Activated CD4-positive, alpha-beta T cell treated with anti-CD3 and anti-CD28 coated beads, Interleukin-2, amount 10 ng/mL, durations not matched to agents 7 days and 5 days (primary cell): Measurements from ENCODE around the gene SMIM28. TPM values are rescaled to one million over a fixed set of nuclear protein-coding genes. Genes with fewer than 3 reads are reported as not detected.

Source experiments
- CTCF ChIA-PET: fragments of 350-600 bp; sonication (Branson Sonifier 250); formaldehyde crosslinking; loops from one replicate; lab custom pipeline; 2021; ENCODE audit warnings: antibody characterized with exemption; lab: Charles Lee
- POLR2A ChIA-PET: fragments of 350-600 bp; sonication (Branson Sonifier 250); formaldehyde crosslinking; loops from one replicate; lab custom pipeline; 2021; ENCODE audit warnings: antibody characterized with exemption; lab: Charles Lee
- DNase-seq: peaks from one replicate; pipeline ENCODE4 v3.0.0-alpha.2; 2020
- H3K27ac Mint-ChIP-seq: one replicate; pipeline ENCODE4 v1.8.0; 2021; ENCODE audit warnings: mild to moderate bottlenecking, moderate library complexity, mixed read lengths
- H3K27me3 Mint-ChIP-seq: one replicate; pipeline ENCODE4 v1.8.0; 2021; ENCODE audit warnings: mixed read lengths
- H3K36me3 Mint-ChIP-seq: one replicate; pipeline ENCODE4 v1.8.0; 2021; ENCODE audit warnings: low read depth, mixed read lengths
- H3K4me1 Mint-ChIP-seq: one replicate; pipeline ENCODE4 v1.8.0; 2021; ENCODE audit warnings: mixed read lengths
- H3K4me3 Mint-ChIP-seq: one replicate; pipeline ENCODE4 v1.8.0; 2021; ENCODE audit warnings: mild to moderate bottlenecking, moderate library complexity, mixed read lengths
- H3K9me3 Mint-ChIP-seq: one replicate; pipeline ENCODE4 v1.8.0; 2021; ENCODE audit warnings: mixed read lengths
- total RNA-seq, 2 experiments: library from RNA; stranded (reverse); gene quantifications; one replicate each; pipeline ENCODE4 v1.2.3, GENCODE V29; 2021

SMIM28 gene
- not detected for total RNA-seq

DNA sequence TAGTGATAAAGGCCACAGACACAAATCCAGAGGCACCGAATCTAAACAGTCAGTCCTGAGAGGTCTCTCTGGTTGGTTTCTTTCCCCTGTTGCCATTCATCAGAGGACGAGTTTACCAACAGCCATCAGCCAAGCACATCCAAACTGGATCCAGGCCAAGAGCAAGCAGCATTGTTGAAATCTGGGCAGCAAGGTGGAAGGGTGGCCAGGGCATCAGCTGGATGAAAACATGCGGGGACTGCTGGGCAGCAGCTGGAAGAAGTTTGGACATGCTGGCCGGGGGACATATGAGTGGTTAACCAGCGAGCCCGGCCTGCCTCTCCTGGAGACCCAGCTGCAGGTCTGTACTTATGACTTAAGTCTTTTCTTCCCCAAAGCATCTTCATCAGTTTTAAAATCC lies at the start of gene SMIM28:
TSS of gene SMIM28 (plus strand) at position 62 of the 400 bp plus-strand sequence. CDS start at position 230, 168 bp downstream.
- Mint-ChIP-seq H3K27ac (no peak within 1 kb of the TSS), H3K36me3 (no peaks in the 10 kb centered on the region), H3K4me1 (no peaks in the 10 kb centered on the region), H3K4me3 (no peak within 1 kb of the TSS), H3K27me3 (peaks cover 7% of the 10 kb centered on the region), H3K9me3 (no peaks in the 10 kb centered on the region)
- ChIA-PET POLR2A (no interaction called here), CTCF (no interaction called here)
- DNase-seq = no peak

GRCh38 chr6:138328210-138328609 lies 49.5 kb upstream of the SMIM28 start:
- Mint-ChIP-seq H3K4me1 (no peaks in the 10 kb centered on the region), H3K27ac (no peak overlapping the region), H3K4me3 (no peak overlapping the region), H3K36me3 (no peaks in the 10 kb centered on the region), H3K9me3 (no peaks in the 10 kb centered on the region), H3K27me3 (peaks cover 12% of the 10 kb centered on the region)
- CTCF ChIA-PET = interaction anchor here (0.5 kb wide), 1 partner anchor 9 kb away, joined by 4 read pairs; no protein-coding TSS in a partner anchor
- POLR2A ChIA-PET = no interaction called here
- DNase-seq = no peak

DNA sequence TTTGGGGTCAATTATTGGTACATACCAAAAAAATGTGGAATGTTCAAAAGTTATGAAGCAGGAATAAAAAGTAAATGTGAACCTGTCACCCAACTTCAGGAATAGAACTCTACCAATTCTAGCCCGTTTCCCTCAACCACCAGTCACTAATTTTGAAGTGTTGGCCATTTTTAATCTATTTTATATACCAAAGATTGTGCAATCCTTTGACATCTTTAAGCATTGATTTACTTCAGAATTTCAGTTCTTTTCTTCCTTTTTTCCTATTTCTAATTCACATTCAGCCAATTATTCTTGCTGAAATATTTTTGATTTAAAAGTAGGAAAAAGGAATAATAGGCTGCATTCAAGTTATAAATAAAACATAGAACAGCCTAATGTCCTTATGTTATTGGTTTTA lies 46.9 kb upstream of the SMIM28 start:
- Mint-ChIP-seq H3K27ac (no peak overlapping the region), H3K27me3 (peaks cover 8% of the 10 kb centered on the region), H3K9me3 (no peaks in the 10 kb centered on the region), H3K4me3 (no peak overlapping the region), H3K4me1 (no peaks in the 10 kb centered on the region), H3K36me3 (no peaks in the 10 kb centered on the region)
- DNase-seq = no peak
- ChIA-PET CTCF (interaction anchor here (0.6 kb wide), 1 partner anchor 12 kb away, joined by 3 read pairs; no protein-coding TSS in a partner anchor), POLR2A (no interaction called here)

DNA sequence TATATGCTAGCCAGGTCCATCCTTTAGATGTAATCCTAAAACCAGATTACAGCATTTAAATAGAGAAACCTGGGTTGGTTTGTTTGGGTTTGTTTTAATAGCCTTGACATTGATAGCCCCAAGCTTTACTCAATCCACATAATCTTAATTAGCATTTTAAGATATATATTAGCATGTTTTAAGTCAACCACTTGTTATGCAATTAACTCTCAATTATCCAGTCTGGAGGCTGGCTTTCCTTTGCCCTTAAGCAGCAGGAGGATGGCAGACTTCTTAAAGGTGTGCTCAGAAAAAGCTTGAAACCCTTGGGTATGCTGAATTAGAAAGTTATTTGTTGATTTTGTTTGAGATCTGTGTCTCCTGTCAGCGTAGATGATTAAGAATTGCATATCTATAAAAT lies 46.3 kb upstream of the SMIM28 start:
- CTCF ChIA-PET = no interaction called here
- Mint-ChIP-seq H3K27me3 (peaks cover 8% of the 10 kb centered on the region), H3K4me3 (no peak overlapping the region), H3K27ac (no peak overlapping the region), H3K9me3 (no peaks in the 10 kb centered on the region), H3K36me3 (no peaks in the 10 kb centered on the region), H3K4me1 (no peaks in the 10 kb centered on the region)
- no peak for DNase-seq
- POLR2A ChIA-PET = no interaction called here

- Mint-ChIP-seq H3K27ac (no peak overlapping the region), H3K4me1 (no peaks in the 10 kb centered on the region), H3K36me3 (no peaks in the 10 kb centered on the region), H3K9me3 (no peaks in the 10 kb centered on the region), H3K4me3 (no peak overlapping the region), H3K27me3 (peaks cover 8% of the 10 kb centered on the region)
- no peak for DNase-seq
- POLR2A ChIA-PET = no interaction called here
- CTCF ChIA-PET = no interaction called here
Observed at GRCh38 chr6:138331984-138332383, 45.7 kb upstream of the SMIM28 start.

DNA sequence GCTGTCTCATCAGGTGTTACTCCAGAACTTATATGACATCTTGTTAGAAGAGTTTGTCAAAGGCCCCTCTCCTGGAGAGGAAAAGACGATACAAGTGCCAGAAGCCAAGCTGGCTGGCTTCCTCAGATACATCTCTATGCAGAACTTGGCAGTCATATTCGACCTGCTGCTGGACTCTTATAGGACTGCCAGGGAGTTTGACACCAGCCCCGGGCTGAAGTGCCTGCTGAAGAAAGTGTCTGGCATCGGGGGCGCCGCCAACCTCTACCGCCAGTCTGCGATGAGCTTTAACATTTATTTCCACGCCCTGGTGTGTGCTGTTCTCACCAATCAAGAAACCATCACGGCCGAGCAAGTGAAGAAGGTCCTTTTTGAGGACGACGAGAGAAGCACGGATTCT lies 43.7 kb upstream of the SMIM28 start:
- no peak overlapping the region for H3K4me3 Mint-ChIP-seq
- no peak overlapping the region for H3K27ac Mint-ChIP-seq
- POLR2A ChIA-PET = no interaction called here
- H3K9me3 Mint-ChIP-seq = no peaks in the 10 kb centered on the region
- no peak for DNase-seq
- no peaks in the 10 kb centered on the region for H3K4me1 Mint-ChIP-seq
- H3K27me3 Mint-ChIP-seq = peaks cover 11% of the 10 kb centered on the region
- CTCF ChIA-PET = no interaction called here
- no peaks in the 10 kb centered on the region for H3K36me3 Mint-ChIP-seq

- Mint-ChIP-seq H3K4me1 (no peaks in the 10 kb centered on the region), H3K27me3 (peaks cover 13% of the 10 kb centered on the region), H3K9me3 (no peaks in the 10 kb centered on the region), H3K27ac (no peak overlapping the region), H3K4me3 (no peak overlapping the region), H3K36me3 (no peaks in the 10 kb centered on the region)
- ChIA-PET CTCF (interaction anchor here (0.7 to 0.9 kb wide), 2 partner anchors 16 to 774 kb away, joined by 3 read pairs; no protein-coding TSS in a partner anchor), POLR2A (no interaction called here)
- no peak for DNase-seq
Observed at GRCh38 chr6:138334963-138335362, 42.7 kb upstream of the SMIM28 start.

- H3K27ac Mint-ChIP-seq = no peak overlapping the region
- no peaks in the 10 kb centered on the region for H3K4me1 Mint-ChIP-seq
- CTCF ChIA-PET = no interaction called here
- POLR2A ChIA-PET = no interaction called here
- H3K4me3 Mint-ChIP-seq = no peak overlapping the region
- DNase-seq = no peak
- H3K27me3 Mint-ChIP-seq = peaks cover 14% of the 10 kb centered on the region
- H3K36me3 Mint-ChIP-seq = no peaks in the 10 kb centered on the region
- H3K9me3 Mint-ChIP-seq = no peaks in the 10 kb centered on the region
Observed at GRCh38 chr6:138336221-138336620, 41.5 kb upstream of the SMIM28 start.

DNA sequence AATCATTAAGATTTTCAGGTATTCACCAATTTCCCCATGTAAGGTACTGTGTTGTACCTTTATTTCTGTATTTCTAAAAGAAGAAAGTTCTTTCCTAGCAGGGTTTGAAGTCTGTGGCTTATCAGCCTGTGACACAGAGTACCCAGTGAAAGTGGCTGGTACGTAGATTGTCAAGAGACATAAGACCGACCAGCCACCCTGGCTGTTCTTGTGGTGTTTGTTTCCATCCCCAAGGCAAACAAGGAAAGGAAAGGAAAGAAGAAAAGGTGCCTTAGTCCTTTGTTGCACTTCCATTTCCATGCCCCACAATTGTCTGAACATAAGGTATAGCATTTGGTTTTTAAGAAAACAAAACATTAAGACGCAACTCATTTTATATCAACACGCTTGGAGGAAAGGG lies 40.6 kb upstream of the SMIM28 start:
- POLR2A ChIA-PET = no interaction called here
- Mint-ChIP-seq H3K4me3 (no peak overlapping the region), H3K9me3 (no peaks in the 10 kb centered on the region), H3K36me3 (no peaks in the 10 kb centered on the region), H3K27ac (no peak overlapping the region), H3K4me1 (no peaks in the 10 kb centered on the region), H3K27me3 (peaks cover 16% of the 10 kb centered on the region)
- CTCF ChIA-PET = no interaction called here
- DNase-seq = no peak

- Mint-ChIP-seq H3K27ac (no peak overlapping the region), H3K27me3 (peaks cover 19% of the 10 kb centered on the region), H3K4me1 (no peaks in the 10 kb centered on the region), H3K36me3 (no peaks in the 10 kb centered on the region), H3K4me3 (no peak overlapping the region), H3K9me3 (no peaks in the 10 kb centered on the region)
- DNase-seq = no peak
- POLR2A ChIA-PET = no interaction called here
- CTCF ChIA-PET = no interaction called here
Observed at GRCh38 chr6:138339024-138339423, 38.7 kb upstream of the SMIM28 start.

DNA sequence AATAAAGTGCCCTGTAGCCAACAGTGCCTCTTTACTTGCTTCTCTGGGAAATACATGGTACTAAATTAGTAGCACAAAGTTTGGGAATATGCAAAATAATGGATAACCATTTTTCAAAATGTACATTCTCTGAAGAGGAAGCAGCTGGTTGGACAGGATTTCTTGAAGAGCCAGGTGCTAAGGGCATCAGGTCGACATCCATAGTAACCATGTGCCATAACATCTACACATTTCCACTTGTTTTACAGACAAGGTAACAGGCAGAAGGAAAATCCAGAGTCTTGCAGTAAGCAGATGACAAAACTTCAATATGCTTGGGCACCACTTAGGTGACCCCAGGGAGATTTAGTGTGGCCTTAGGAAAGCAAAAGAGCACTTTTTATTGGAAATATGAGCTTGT lies 36.5 kb upstream of the SMIM28 start:
- CTCF ChIA-PET = no interaction called here
- Mint-ChIP-seq H3K4me3 (no peak overlapping the region), H3K27me3 (peaks cover 19% of the 10 kb centered on the region), H3K36me3 (no peaks in the 10 kb centered on the region), H3K9me3 (no peaks in the 10 kb centered on the region), H3K27ac (no peak overlapping the region), H3K4me1 (no peaks in the 10 kb centered on the region)
- no peak for DNase-seq
- POLR2A ChIA-PET = no interaction called here

GRCh38 chr6:138343112-138343511 lies 34.6 kb upstream of the SMIM28 start:
- POLR2A ChIA-PET = no interaction called here
- Mint-ChIP-seq H3K36me3 (no peaks in the 10 kb centered on the region), H3K4me3 (no peak overlapping the region), H3K27me3 (peaks cover 21% of the 10 kb centered on the region), H3K9me3 (no peaks in the 10 kb centered on the region), H3K4me1 (no peaks in the 10 kb centered on the region), H3K27ac (no peak overlapping the region)
- DNase-seq = no peak
- CTCF ChIA-PET = no interaction called here

DNA sequence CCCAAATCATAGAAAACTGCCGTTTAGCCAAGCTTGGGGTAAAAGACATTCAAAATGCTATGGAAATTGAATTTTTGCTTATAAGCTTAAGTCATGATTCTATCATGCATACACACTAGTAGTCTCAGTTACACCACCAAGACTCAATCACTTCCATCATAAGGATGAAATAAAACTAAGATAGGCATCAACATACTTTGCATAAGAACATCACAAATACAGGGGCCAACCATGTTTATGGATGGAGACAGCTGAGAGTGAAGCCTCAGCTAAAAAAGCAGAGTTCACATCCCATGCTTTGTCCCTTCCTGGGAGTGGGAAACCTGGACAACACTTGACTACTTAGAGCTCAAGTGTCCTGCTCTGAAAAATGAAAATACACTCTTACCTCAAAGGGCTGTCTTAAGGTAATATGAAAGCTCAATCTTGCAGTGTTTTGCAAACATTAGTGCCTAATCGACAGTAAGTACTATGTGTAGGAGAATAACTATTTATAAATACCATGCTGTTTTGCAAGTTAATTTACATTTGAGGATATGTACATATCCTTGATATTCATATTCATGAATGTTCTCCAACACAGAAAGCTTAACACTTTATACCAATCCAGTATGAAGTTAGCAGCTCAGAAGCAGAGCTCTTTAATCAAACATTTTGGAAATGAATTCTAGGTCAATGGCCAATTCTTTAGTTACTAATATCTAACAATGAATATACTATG lies 32.0 kb upstream of the SMIM28 start:
- DNase-seq = no peak
- CTCF ChIA-PET = interaction anchor here (1.1 kb wide), 1 partner anchor 60 kb away, joined by 3 read pairs; no protein-coding TSS in a partner anchor
- POLR2A ChIA-PET = no interaction called here

More for the DNA sequence above, 32.0 kb upstream of the SMIM28 start:
- H3K4me3 Mint-ChIP-seq = no peak overlapping the region
- H3K27ac Mint-ChIP-seq = no peak overlapping the region
- H3K4me1 Mint-ChIP-seq = no peaks in the 10 kb centered on the region
- no peaks in the 10 kb centered on the region for H3K9me3 Mint-ChIP-seq
- H3K36me3 Mint-ChIP-seq = no peaks in the 10 kb centered on the region
- H3K27me3 Mint-ChIP-seq = peaks cover 18% of the 10 kb centered on the region
